Mucosa of descending colon (tissue), 3 donors: ENCODE results near the gene CNN2. TPM values are rescaled to one million over a fixed set of nuclear protein-coding genes. Genes with fewer than 3 reads are reported as not detected.

Experiments
- ATAC-seq: fragments of 200-7000 bp; cut with Tn5 transposase; one replicate; pipeline ENCODE4 v1.9.1; 2020; ENCODE audit warnings: mild to moderate bottlenecking, moderate library complexity
- DNase-seq, 3 donors: peaks; one replicate each; pipeline ENCODE4 v3.0.0-alpha.2; 2020
- H3K36me3 ChIP-seq: fragments of 200-600 bp; one replicate; pipeline ENCODE4 v1.8.0; 2021; ENCODE audit warnings: low read depth, mild to moderate bottlenecking
- H3K4me1 ChIP-seq: fragments of 200-600 bp; one replicate; pipeline ENCODE4 v1.8.0; 2021; ENCODE audit warnings: low read depth, mild to moderate bottlenecking
- H3K4me3 ChIP-seq: fragments of 200-600 bp; one replicate; pipeline ENCODE4 v1.8.0; 2021; ENCODE audit warnings: mild to moderate bottlenecking
- H3K9me3 ChIP-seq: fragments of 200-600 bp; one replicate; pipeline ENCODE4 v1.8.0; 2021; ENCODE audit warnings: mild to moderate bottlenecking
- intact Hi-C, 2 donors: fragments of 100-400 bp; cut with DNase I in 1 of 2; cut with micrococcal nuclease in 1 of 2; formaldehyde crosslinking; loops; one replicate each; pipeline versions ENCODE4 v1.11.0 to v1.11.1; 2022; cut with DNase I, micrococcal nuclease
- total RNA-seq, 3 donors: library from RNA; stranded (reverse); fragmentation: NEBNext Ultra II Directional in 2 of 3; extraction: Animal tissue kit (Norgen Biotek cat#: 25700) in 2 of 3; gene quantifications; one replicate each; pipeline versions ENCODE4 v1.2.1 to v1.2.4, GENCODE V29; 2021 to 2023
- TF ChIP-seq, protein P1 (sequence below): fragments of 200-600 bp; IDR thresholded peaks from one replicate; pipeline ENCODE4 v1.8.0; 2022; ENCODE audit warnings: antibody characterized with exemption, mild to moderate bottlenecking
- donor health status: DM: no; HTN: no; CAD: no; lungs with moderate emphysema.
- donor health status: DM: no; HTN: no; CAD: no.
- donor health status: DM: no; HTN: yes; CAD: no.

CNN2 gene
- total RNA-seq, 3 donors from 2014 or later: 65.0 to 88.8 (median 84.7) TPM

DNA sequence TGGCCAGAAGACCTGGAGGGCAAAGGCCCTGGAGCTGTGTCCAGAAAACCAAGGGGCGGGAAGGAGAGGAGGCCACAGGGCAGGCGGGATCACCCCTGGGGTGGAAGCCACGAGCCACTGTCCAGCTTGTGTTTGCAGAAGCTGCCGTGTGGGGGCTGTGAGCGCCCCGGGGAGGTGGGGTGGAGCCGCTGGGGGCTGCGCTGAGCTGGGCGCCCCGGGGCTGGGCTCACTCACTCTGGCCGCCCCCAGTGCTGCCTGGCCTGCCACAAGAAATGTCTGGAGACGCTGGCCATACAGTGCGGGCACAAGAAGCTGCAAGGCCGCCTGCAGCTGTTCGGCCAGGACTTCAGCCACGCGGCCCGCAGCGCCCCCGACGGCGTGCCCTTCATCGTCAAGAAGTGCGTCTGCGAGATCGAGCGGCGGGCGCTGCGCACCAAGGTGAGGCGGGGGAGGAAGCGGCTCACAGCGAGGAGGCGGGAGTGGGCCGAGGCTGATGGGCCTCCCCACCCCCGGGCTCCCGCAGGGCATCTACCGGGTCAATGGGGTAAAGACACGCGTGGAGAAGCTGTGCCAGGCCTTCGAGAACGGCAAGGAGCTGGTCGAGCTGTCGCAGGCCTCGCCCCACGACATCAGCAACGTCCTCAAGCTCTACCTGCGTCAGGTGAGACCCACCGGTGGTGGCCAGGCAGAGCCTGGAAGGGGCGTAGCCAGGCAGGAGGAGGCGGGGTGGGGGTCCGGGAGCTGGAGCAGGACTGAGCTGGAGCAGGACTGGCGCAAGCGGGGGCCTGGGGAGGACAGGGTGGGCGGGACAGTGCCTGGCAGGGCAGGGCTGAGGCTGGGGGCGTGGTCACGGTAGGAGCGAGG, 55.1 kb downstream of the CNN2 start:
- no peak overlapping the region for H3K4me3 ChIP-seq
- DNase-seq: no peak
- no peaks in the 10 kb centered on the region for H3K9me3 ChIP-seq
- peaks cover 31% of the 10 kb centered on the region for H3K4me1 ChIP-seq
- intact Hi-C loops: no loop called here
- H3K36me3 ChIP-seq: no peaks in the 10 kb centered on the region
- TF ChIP-seq, protein P1, sequence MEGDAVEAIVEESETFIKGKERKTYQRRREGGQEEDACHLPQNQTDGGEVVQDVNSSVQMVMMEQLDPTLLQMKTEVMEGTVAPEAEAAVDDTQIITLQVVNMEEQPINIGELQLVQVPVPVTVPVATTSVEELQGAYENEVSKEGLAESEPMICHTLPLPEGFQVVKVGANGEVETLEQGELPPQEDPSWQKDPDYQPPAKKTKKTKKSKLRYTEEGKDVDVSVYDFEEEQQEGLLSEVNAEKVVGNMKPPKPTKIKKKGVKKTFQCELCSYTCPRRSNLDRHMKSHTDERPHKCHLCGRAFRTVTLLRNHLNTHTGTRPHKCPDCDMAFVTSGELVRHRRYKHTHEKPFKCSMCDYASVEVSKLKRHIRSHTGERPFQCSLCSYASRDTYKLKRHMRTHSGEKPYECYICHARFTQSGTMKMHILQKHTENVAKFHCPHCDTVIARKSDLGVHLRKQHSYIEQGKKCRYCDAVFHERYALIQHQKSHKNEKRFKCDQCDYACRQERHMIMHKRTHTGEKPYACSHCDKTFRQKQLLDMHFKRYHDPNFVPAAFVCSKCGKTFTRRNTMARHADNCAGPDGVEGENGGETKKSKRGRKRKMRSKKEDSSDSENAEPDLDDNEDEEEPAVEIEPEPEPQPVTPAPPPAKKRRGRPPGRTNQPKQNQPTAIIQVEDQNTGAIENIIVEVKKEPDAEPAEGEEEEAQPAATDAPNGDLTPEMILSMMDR: no peak
- peak; percentile 0 for ATAC-seq

DNA sequence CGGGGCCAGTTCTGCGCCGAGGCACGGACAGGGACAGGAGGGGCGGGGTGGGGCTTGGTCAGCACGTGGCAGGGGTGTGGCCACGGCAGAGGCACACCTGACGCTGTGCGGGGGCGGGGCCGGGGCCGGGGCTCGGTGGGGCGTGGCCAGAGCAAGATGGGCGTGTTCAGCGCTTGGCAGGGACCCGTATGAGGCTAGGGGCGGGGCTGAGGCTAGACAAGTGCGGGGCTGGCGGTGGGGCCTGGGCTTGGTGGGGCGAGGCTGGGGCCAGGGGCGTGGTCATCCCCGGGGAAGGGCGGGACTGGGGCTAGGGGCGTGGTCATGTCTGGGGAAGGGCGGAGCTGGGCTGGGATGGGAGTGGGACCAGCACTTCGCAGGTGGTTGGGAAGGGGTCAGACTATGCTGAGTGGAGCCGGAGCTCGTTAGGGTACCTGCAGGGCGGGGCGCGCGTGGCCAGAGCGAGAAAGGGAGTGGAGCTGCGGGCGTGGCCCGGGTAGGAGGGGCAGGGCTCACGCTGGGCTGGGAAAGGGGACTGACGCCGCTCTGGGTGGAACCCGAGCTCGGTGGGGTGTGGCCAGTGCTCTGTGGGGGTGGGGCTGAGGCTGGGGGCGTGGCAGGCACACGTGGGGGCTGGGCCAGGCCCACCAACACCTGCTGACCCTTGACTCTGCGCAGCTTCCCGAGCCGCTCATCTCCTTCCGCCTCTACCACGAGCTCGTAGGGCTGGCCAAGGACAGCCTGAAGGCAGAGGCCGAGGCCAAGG, 55.9 kb downstream of the CNN2 start:
- Histone ChIP-seq H3K4me3 (peak overlapping the region; percentile 9), H3K36me3 (no peaks in the 10 kb centered on the region), H3K4me1 (peaks cover 29% of the 10 kb centered on the region), H3K9me3 (no peaks in the 10 kb centered on the region)
- TF ChIP-seq, protein P1: no peak
- DNase-seq (peak; percentile 96 to 97 (median 97)), ATAC-seq (peak; percentile 86)
- intact Hi-C loops: no loop called here

- H3K4me3 ChIP-seq: peak overlapping the region; percentile 9
- ATAC-seq (no peak), DNase-seq (peak in 2 of 3 donors; percentile 51 to 67)
- H3K36me3 ChIP-seq: no peaks in the 10 kb centered on the region
- intact Hi-C loops: no loop called here
- peaks cover 26% of the 10 kb centered on the region for H3K4me1 ChIP-seq
- TF ChIP-seq, protein P1: no peak
- no peaks in the 10 kb centered on the region for H3K9me3 ChIP-seq
These were observed 56.8 kb downstream of the CNN2 start for GRCh38 chr19:1082928-1083816.

GRCh38 chr19:1084024-1084868, 57.8 kb downstream of the CNN2 start:
- Histone ChIP-seq H3K4me3 (no peak overlapping the region), H3K36me3 (no peaks in the 10 kb centered on the region), H3K4me1 (peaks cover 23% of the 10 kb centered on the region), H3K9me3 (no peaks in the 10 kb centered on the region)
- intact Hi-C loops: no loop called here
- ATAC-seq (no peak), DNase-seq (peak in 2 of 3 donors; percentile 48 to 69)
- TF ChIP-seq, protein P1: no peak
